GM23338 (cell line): ENCODE results near the gene CH25H.

Source experiments
- EZH2 ChIP-seq: fragments of 200-600 bp; sonication (generic); IDR thresholded peaks from one replicate; pipeline ENCODE4 v1.8.0; 2017; ENCODE audit warnings: antibody characterized with exemption, mild to moderate bottlenecking, low read depth; ENCODE audit not compliant: unreplicated experiment
- EZH2phosphoT487 ChIP-seq: fragments of 200-600 bp; sonication (generic); IDR thresholded peaks from one replicate; pipeline ENCODE4 v1.8.1; 2018; ENCODE audit warnings: antibody characterized with exemption; ENCODE audit not compliant: unreplicated experiment
- REST ChIP-seq: IDR thresholded peaks from one replicate; pipeline ENCODE4 v1.6.1; 2018; ENCODE audit warnings: antibody characterized with exemption; ENCODE audit not compliant: unreplicated experiment
- TF ChIP-seq, protein P1 (sequence below), 2 experiments: fragments of 200-600 bp in 1 of 2; sonication (generic) in 1 of 2; conservative IDR thresholded peaks; 2 replicates each; pipeline versions ENCODE4 v1.5.1 to v1.6.1; 2016 to 2017; ENCODE audit warnings: antibody characterized with exemption in 2 of 2, low read depth in 2 of 2, mild to moderate bottlenecking in 2 of 2, moderate library complexity in 1 of 2

GRCh38 chr10:89164080-89164479 lies 43.0 kb downstream of the CH25H start:
- TF ChIP-seq, protein P1, sequence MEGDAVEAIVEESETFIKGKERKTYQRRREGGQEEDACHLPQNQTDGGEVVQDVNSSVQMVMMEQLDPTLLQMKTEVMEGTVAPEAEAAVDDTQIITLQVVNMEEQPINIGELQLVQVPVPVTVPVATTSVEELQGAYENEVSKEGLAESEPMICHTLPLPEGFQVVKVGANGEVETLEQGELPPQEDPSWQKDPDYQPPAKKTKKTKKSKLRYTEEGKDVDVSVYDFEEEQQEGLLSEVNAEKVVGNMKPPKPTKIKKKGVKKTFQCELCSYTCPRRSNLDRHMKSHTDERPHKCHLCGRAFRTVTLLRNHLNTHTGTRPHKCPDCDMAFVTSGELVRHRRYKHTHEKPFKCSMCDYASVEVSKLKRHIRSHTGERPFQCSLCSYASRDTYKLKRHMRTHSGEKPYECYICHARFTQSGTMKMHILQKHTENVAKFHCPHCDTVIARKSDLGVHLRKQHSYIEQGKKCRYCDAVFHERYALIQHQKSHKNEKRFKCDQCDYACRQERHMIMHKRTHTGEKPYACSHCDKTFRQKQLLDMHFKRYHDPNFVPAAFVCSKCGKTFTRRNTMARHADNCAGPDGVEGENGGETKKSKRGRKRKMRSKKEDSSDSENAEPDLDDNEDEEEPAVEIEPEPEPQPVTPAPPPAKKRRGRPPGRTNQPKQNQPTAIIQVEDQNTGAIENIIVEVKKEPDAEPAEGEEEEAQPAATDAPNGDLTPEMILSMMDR (conservative IDR thresholded peaks at IDR 0.05; ENCODE audit: low read depth in 2 of 2): no peak
- TF ChIP-seq EZH2phosphoT487: no peak
- no peak for TF ChIP-seq EZH2
- TF ChIP-seq REST: no peak
